ENCODE results near the gene GPR156.

The GPR156 gene

DNA sequence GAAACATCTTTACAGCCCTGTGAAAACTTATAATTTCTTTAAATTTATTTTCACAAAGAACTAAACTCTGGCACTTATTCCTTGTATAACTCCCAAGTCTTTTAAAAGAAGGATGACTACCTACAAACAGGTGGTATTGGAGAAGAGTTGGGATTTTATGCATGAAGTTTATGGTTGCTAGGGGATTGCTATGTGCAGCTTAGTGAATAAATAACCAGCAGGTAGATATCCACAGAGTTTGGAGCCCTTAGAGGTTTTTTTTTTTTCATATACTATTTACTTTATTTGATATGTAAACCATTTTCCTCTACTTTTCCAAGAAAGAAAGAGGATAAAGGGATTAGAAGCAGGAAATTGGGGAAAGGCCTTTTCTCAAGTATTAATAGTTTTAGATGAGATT lies 91.5 kb downstream of the GPR156 start:
- no peak for DNase-seq

- no peak for DNase-seq
Measured at GRCh38 chr3:120192579-120192978, 92.4 kb downstream of the GPR156 start.

DNA sequence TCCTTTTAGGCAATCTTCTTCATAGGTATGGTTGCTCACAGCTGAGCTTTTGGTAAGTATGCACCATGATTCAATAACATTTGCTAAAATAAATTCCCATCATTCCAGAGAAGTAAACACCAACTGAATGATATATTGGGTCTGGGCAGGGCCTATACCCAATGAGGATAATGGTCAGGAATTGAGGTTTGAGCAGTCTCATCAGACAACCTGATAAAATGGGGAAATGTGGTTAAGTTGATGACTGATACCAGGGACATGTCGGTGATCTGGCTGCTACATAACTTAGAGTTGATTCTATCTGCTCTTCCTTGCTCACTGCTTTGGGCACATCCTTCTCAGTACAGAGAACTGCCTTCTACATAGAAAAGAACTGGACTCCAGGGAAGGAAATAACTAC lies 92.9 kb downstream of the GPR156 start:
- peak; percentile 31 for DNase-seq

DNA sequence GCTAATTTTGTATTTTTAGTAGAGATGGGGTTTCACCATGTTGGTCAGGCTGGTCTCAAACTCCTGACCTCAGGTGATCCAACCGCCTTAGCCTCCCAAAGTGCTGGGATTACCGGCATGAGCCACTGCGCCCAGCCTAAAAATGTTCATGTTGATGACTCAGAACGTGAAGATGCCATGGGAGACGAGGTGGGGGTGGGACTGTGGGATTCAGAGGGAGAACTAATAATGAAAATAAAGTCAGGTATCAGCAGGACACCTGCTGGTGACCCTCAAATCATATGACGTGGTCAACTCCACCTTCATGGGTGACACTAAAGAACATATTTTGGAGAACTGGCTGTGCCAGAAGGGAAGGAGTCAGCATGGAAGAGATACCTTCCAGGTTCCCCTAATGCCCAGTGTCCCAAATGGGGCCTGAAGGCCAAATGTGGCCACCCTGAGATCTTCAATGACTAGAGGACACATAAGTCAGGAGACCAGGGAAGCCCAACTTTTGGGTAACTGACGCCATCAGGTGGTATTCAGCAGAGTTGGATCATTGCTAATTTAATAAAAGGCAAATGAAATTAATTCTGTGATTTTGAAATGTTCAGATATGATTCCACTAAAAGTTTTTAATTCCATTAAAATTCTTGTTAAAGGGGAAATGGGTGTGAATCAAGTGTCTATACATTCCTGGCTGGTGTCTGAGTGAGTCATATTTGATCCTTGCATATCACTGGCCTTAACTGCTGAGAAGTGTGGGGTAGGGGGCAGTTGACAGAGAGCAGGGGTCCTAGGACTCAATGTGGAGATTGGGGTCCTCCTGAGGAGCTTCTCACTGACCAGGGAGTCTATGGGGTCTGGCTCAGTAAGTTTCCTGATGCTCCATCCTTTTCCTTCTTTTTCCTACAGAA lies 102.2 kb downstream of the GPR156 start:
- peak; percentile 65 for DNase-seq

DNA sequence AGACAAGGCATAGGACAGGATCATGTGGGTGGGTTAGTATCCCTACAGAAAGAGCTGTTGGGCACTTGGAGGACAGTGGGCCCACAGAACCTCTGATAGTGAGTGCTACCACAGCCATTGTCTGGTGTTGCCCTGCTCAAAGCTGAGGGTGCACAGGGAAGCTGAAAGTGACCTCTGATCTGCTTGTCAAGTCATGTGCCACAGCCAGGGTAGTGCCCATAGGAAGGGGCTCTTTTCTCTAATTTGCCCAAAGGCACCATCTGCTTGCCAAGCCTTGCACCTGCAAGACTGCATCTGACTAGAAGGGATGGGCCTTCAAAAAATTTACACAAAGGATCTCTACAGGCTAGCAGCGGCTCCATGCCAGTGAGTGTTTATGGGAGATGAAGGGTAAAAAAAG lies 103.4 kb downstream of the GPR156 start:
- DNase-seq, result no peak

- DNase-seq, result no peak
Measured at GRCh38 chr3:120180731-120181412, 104.2 kb downstream of the GPR156 start.

DNA sequence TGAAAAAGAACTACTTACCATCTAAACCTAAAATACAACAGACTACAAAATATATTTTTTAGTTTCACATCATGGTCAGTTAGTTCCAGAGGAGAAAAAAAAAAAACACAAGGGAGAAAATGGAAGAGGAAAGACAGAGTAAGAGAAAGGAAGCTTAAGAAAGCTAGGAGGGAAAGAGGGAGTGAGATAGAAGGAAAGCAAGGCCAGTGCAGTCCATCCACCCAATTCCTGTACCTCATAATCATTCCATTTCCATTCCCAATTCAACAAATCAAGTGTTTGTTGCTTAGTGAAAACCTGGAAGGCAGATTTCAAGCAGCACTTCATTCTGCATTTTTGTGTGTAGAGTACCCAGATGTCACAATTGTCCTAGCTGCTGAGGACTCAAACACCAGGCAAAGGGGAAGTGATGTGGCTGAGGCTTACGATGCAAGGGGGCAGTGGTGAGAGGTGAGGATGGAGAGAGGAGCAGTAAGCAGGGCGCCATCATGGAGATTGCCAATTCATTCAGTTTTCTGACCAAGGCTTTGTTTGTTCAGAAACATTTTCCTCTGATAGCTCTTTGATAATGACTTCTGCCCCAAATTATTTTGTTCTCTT lies 107.2 kb downstream of the GPR156 start:
- DNase-seq, result peak; percentile 47

- DNase-seq, result peak; percentile 95
Measured at GRCh38 chr3:120177151-120177550, 107.9 kb downstream of the GPR156 start.

DNA sequence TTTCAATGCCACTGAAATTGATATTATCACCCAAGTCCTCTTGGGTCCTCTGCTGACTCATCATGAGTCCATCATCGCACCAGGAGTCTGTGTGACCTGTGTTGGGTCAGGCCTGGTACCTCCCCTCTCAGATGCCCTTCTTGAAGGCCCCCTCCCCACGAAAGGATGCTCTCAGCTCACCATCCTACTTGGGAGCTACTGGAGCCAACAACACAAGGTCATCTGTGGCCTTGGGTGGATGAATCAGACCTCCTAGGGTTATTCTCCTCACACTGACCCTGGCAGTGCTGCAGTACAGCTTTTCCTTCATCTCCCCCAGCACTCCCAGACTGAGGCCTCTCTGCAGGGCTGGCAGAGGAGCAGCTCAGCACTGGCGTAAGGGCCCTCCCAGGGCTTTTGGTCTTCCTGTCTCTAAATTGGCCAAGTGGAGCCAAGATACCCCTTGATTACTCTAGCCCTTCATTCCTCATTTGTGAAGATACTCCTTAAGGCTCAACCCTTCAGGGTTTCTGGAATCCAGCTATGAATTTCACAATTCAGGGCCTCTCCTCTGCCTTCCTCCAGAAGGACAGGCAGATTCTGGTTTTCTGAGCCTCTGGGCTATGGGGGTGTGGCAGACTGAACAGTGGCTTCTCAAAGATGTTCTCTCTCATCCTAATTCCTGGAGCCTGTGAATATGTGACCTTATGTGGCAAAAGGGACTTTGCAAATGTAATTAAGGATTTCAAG lies 110.0 kb downstream of the GPR156 start:
- peak; percentile 27 for DNase-seq

DNA sequence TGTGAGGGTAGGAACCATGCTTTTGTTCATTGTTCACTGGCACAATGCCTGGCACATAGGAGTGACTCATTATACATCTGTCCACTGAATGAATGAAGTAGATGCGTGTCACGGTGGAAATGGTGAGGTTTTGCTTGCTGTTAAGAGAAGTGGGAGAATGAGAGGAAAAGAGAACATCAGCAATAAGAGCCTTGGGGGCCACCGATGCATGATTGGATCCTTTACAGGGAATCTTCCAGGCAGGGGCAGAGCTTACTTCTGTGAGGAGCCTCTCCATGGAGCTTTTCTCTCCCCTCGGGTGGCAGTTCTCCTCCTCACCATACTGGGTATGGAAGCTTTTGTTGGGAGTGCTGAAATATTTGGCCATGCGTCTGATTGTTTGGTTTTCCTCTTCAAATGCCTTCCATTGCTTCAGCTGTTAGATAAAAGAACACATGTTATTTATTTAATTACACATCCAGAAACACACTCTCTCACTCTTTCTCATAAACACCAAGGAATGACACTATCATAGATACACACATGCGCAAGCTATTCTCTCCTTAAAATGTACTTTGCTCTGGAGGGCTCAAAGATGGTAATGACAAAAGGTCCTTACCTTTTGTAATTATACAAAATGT lies 111.9 kb downstream of the GPR156 start:
- peak; percentile 66 for DNase-seq

DNA sequence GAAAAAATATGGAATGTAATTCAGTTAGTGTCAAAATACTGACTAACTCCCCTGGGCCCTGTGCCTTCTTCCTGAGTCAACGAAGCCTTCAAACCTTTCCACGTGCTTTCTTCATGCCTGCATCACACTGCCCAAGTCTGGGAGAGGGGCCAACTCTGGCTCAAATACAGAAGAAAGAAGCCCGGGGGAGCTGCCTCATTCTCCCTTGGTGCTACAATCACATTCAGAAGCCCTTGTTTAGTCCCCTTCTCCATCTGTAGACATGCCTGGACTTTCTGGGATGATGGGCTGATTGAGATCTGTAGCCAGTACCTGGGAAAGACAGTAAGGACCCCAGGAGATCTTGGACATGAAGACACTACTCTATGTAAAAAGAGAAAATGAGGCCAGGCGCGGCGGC lies 113.0 kb downstream of the GPR156 start:
- DNase-seq, result peak; percentile 91

DNA sequence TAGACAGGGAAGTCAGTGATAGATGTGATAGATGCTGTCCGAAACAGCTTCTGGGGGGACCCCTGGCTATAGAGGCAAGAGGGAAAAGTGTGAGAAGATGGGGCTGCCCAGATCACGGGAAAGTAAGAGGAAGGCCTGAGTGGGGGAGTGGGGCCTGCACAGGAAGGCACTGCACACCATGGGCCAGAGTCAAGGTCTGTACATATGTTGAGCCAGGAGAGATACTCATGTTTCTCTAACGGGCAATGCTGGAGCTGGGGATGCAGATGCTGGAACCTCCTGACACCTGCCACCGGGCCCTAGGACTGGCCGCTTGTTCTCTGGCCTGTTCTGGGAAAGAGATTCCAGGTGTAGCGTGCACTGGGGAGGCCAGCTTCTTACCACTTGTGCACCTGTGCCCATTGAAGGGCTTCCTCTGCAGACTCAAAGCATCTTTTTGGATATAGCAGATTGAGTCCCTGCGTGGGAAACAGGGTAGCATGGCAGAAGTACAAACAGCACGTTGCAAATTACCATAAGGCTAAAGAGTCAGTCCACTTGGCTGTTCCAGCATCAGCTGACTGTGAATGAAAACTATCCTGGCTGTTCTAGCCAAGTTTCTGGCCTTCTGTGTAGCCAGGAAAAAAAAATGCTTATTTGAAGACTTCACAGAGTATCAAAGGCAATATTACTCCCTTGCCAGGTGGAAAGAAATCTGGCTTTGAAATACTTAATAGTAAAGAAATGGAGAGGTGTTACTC lies 113.7 kb downstream of the GPR156 start:
- no peak for DNase-seq

GRCh38 chr3:120170223-120170622 lies 114.8 kb downstream of the GPR156 start:
- DNase-seq, result peak; percentile 85

DNA sequence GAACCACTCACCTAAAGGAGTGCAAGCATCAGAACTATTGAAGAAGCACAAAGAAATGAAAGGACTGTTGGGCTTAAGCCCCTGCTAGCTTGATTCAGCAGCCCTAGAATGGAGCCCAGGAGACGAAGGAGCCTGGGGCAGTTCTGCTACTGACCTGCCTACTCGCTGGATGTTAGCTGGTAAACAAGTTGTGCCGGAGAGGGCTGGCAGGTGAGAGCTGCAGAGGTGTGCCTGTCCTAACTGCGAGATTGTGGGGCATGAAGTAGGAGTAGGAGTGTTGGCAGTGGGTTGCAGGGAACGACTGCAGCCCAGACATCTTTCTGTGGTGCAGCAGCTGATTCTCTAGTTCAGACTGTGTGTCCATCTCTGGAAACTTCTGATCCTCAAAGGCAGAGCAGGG lies 115.6 kb downstream of the GPR156 start:
- DNase-seq, result no peak

DNA sequence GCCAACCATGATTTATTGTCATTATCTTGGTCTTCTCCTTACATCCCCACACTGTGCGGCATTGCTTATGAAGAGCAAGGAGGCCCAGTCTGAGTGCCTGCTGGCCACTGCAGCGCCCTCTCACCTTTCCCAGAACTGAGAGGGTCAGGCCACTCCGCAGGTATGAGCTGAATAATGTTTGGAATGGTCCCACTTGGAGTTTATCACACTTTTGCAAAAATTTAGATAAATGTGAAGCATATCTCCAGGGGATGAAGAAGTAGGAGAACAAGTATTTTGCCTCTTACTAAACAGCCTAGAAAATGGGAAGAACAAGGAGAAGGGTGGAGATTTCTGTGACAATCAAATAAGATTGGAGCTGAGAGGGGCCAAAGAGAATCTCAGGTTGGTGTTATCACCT lies 116.4 kb downstream of the GPR156 start:
- DNase-seq, result no peak

DNA sequence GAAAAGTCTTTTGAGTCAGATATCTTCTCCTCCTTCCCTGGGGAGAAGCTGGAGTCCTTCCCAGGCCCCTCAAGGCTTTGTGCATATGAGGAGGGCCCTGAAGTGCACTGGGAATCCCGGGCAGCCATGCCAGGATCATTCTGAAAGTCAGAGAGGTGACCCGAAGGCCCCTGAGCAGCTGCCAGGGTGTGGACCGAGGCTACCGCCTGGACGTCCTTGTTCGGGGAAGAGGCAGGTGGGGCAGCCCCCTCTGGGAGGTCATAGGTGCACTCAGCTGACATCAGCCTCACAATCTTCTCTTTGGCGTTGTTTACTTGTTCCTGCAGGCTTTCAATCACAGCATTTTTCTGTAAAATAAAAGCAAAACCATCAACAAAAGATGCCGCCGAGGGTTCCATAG lies 117.0 kb downstream of the GPR156 start:
- no peak for DNase-seq

DNA sequence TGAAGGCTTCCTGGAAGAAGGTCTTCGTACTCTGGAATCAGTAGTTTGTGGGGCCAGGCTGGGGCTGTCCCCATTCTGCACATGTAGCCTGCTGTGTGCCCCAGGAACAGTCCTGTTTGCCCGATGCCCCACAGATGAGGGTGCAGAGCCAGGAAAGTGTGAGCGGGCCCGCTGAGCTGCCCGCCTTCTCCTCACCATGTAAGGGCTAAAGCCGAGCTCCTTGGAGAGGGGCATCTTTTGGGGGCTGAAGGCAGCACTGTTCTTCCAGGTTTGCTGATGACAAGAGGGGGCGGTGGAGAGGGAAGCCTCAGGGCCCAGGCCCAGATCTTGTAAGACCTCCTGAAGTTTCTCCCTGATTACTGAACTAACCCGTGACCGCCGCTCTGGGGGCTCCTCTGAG lies 117.5 kb downstream of the GPR156 start:
- no peak for DNase-seq

- DNase-seq, result no peak
Measured at GRCh38 chr3:120163816-120164215, 121.2 kb downstream of the GPR156 start.

DNA sequence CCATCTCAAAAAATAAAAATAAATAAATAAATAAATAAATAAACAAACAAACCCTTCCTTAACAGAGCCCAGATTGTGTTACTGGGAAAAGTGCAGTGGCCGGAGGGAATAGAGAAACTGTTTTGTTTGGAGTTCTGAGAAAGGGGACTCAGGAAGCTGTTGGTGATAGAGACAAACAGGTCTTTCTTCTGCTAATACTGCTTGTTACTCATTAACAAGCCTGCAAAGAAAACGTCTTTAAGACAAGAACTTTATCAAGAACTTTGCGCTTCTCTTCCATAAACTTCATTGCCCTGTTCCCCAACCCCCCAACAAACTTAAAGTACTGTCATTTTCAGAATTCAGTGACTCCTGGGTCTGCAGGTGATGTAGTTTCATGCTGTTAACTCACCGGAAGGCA lies 122.0 kb downstream of the GPR156 start:
- DNase-seq, result no peak

DNA sequence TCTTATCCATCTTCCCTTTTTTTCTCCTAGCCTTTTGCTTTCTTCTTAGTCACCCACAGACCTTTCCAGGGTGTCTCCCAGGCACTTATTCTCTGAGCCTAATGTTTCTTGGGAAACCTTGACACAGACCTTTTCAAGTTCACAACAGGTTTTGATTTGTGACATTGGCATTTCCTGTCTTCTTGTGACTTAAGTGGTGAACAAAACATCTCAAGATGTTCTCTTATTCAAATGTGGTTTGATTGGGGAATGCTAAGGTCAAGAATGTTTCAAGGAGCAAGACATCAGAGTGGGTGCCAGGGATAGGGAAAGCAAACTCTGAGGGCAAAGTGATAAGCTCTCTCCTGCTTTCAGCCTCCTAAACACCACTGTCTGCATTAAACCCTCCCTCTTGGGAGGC lies 122.6 kb downstream of the GPR156 start:
- peak; percentile 72 for DNase-seq

DNA sequence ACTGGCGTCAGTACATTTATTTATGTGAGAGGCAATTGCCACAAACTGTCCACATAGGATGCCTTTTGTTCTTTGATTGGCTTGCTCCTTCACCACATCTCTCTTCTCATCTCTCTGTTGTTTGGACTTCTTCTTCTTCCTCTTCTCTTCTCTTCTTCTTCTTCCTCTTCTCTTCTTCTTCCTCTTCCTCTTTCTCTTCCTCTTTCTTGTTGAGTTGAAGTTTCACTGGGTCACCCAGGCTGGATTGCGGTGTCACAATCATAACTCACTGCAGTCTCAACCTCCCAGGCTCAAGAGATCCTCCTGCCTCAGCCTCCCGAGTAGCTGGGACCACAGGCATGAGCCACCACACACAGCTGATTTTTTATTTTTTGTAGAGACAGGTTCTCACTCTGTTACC lies 123.1 kb downstream of the GPR156 start:
- no peak for DNase-seq

DNA sequence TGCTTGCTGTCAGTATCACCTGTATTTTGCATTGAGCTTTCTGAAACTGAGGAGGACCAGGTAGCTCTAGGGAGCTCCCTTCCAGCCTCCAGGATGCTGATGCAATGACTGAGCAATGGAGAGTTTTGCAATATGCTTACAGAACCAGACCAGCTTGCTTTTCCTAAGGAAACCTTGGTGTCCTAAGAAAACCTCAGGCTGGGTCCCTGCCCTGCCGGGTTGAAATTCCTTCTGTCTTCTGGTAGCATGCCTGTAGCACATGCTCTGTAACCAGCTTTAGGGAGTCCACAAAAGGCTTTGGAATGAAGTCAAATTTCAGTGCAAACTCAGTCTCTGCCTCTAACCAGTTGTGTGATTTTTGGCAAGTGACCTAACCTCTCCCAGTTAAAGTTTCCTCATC lies 125.0 kb downstream of the GPR156 start:
- DNase-seq, result peak; percentile 99

All from fibroblast of skin of back (primary cell).